NCI-H2107 treated with DMSO at 0.1 percent for 48 hours (cell line): Measurements from ENCODE around the gene USP32.
"Not testable (repeated sequence)": the region's sequence is repeated elsewhere in the genome, so short reads cannot be mapped to it uniquely, and the experiment has no call there.

Source experiments
- DNase-seq: peaks from one replicate; lab custom pipeline; 2025; ENCODE audit not compliant: unreplicated experiment; lab: John Stamatoyannopoulos, UW

The USP32 gene

GRCh38 chr17:60403962-60404361 is 12.0 kb upstream of the USP32 start:
- no peak for DNase-seq

- no peak for DNase-seq
These were observed 11.5 kb upstream of the USP32 start for GRCh38 chr17:60403523-60403810.

- no peak for DNase-seq
These were observed 9.9 kb upstream of the USP32 start for GRCh38 chr17:60401819-60402218.

GRCh38 chr17:60398227-60398959 is 6.5 kb upstream of the USP32 start:
- no peak for DNase-seq

DNA sequence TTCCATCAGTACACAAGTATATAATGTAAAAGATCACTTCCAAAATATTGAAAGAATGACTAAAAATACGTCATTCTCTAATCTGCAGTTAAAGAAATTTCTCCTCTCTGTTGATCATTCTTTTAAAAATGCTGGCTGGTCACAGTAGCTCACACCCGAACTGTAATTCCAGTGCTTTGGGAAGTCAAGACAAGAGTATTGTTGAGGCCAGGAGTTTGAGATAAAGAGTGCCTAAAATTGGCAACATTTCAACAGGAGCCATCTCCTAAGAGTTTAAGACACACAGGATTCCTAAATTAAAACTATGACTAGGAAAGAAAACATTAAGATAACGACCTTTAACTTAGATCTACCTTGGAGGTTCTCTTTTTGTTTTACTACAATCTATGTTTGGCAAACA is 4.5 kb upstream of the USP32 start:
- DNase-seq, result no peak

DNA sequence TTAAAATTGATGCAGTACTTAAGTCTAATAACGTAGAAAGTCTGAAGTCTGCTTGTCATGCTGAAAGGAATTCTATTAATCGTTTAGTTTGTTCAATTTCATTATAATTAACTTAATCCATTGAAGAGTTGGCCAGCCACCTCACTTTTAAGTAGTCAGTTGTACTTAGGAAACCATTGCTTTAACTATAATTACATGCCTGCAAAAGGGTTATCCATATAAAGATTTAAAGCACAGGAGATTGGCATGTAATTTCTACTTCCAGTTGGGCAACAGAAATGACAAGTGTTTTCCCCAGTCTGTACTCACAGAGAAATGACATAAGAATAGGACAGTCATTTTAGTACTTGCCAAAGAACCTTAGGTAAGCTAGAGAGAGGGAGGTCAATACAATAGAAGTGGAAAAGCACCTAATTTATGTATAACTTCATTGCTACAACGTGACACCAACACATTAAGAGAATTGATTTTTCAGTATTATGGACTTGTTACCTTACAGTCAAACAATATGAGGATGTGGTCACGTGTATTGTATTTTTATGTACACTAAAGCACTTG is 3.7 kb upstream of the USP32 start:
- peak; percentile 68 for DNase-seq

GRCh38 chr17:60393840-60394723 is 2.1 kb upstream of the USP32 start:
- no peak for DNase-seq

DNA sequence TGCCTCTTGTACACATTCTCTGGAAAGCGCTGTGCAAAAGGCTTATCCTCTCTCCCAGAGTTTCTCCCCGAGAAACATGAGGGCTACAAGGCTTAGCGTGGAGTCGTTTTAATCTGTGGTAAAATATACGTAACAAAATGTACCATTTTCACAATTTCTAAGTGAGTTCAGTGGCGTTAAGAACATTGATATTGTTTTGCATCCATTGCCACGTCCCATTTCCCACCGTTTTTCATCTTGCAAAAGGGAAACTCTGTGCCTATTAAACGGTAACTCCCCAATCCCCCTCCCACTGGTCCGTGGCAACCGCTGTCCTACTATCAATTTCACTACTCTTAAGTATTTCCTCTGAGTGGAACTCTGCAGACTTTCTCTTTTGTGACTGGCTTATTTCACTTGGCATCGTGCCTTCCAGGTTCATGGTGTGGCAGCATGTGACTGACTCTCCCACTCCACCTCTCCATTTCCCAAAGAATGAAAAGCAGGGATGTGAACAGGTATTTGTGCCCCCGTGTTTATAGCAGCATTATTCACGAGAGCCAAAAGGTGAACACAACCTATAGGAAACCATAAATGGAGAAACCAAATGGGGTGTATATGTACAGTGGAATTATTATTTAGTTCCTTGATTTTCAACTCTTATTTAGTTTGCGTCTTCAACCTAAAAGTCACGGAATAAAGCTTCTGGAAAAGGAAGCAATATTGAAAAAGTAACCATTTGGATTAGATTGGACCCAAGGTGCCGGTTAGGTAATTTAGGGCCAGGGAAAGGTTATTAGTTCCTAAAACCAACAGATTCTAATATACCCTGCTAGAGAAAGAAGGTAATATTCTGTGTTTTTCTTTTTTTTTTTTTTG is 1.1 kb upstream of the USP32 start:
- DNase-seq, result peak; percentile 92

DNA sequence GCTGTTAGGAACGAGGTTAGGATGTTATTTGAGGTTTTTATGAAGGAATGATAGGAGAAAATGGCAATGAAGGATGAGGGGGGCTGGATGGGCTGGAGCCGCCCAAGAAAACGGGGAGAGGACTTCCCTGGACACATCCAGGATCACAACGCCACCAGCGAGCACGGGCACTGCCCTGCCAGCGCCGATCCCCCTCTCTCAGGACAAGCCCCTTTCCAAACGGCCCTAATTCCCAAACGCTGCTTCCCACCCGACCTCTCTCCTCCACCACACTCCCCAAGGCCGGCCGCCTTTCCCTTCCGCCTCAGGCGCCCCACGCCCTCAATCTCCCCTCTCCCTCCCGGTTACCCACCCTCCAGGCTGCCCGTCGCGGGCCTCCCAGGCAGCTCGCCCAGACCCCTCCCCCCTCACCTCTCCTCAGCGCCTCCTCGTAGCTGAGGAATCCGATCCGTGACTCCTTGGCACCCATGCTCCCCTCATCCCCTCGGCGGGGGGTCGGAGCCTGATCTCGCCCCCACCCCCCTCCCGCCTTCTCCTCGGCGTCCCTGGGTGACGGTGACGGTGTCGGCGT is 377 bp downstream of the USP32 start:
- DNase-seq, result no peak

DNA sequence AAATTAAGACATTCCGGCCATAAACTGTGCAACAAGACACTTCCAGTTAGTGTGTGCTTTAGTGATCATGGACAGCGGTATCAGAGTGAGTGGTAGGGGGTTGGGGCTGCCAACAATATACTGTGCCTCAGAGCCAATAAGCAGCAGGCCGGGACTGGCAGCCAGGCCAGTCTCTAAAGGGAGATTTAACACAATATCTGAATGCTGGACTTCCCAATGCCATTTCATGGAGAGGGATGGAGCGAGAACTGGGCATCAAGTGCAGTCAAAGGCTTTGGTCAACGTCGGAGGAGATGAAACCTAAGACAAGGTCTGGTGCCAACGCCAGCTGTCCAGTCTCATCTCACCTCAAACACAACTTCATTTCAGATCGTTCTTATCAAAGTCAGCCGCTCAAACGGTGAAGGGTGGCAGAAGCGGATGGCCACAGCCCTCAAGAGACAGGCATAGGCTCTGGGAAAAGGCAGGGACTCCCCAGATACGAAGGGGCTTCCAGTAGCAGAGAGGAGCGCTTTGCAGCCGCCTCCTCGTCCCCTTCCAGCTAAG is 935 bp downstream of the USP32 start:
- peak; percentile 38 for DNase-seq

GRCh38 chr17:60390186-60390585 is 1.7 kb downstream of the USP32 start:
- no peak for DNase-seq

- DNase-seq, result no peak
These were observed 3.2 kb downstream of the USP32 start for GRCh38 chr17:60388742-60389141.

DNA sequence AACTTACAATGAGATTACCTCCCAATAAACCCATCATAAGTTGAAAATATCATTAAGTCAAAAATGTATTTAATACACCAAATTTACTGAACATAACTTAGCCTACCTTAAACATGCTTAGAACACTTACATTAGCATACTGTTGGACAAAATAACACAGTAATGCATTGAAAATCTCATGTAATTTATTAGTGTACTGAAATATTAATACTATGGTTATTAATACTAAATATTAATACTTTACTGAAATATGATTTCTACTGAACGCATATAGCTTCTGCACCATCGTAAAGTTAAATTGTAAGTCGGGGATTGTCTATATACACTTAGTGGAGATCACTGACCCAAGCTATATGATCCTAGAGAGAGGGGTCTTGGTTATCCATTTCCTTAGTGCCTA is 4.3 kb downstream of the USP32 start:
- no peak for DNase-seq

DNA sequence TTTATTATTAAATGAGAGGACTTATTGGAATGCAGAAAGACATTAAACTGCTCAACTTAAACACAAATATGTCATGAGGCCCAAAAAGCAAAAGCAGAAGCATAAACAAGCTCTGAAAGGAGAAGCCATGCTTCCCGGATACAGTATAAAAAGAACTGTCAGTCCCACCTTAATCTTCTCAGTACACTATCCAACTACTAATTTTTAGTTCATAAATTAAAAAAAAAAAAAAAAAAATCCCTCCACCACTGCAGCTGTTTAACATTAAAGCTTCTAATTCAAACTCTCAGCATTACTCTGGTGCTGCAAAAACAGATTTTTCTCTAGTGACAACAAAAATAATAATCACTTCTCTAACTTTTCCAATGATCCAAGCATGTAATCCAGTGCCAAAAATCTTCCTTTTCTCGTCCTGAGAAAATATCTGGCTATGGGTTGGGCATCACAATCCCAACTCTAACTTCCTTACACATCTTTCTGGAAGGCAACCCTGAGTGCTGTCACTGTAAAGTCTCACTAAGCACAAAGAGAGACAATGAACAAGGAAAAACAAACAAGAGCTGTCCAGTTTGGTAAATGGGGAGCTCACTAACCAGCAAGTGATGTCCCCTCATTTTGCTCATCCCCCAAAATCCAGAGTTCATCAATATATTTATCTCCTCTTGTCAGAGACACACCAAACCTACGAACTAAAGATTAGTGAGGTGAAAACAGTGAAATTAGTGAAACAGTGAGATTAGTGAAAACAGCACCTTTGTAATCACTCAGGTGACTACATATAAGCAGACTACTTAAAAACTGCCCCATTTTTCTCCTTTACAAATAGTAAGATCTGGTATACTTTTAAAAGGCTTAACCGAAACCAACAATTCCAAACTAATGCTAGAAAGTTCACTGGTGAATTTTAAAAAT is 5.5 kb downstream of the USP32 start:
- no peak for DNase-seq

- DNase-seq, result not testable (repeated sequence)
These were observed 7.0 kb downstream of the USP32 start for GRCh38 chr17:60384921-60385320.

- peak; percentile 53 for DNase-seq
These were observed 8.6 kb downstream of the USP32 start for GRCh38 chr17:60383379-60383778.

DNA sequence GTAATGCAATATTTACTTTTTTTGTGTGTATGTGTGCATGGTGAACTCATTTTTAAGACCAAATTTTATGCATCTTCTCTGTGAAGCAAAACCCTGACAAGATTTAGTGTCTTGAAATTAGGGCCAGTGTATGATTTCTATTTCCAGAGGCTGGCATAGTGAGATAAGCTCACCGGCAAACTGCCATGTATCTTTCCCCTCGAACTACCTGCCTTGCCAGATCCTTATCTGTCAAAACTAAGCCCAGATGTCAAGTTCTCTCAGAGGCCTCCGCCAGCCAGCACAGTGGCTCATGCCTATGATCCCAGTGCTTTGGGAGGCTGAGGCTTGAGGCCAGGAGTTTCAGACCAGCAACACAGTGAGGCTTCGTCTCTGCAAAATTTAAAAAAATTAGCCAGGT is 10.0 kb downstream of the USP32 start:
- DNase-seq, result no peak

- not testable (repeated sequence) for DNase-seq
These were observed 12.5 kb downstream of the USP32 start for GRCh38 chr17:60379461-60379860.

DNA sequence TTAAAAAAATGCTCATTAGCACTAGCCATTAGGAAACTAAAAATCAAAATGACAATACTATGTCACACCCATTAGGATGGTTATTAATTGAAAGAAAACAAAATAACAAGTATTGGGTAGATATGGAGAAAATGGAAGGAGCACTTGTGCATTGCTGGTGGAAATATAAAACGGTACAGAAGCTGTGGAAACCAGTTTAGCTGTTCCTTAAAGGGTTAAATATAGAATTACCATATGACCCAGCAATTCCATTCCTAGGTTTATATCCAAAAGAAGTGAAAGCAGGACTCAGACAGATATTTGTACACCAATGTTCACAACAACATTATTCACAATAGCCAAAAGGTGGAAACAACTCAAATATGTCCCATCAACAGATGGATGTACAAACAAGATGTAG is 13.7 kb downstream of the USP32 start:
- not testable (repeated sequence) for DNase-seq
